ENCODE results near the gene ZDHHC8.

The ZDHHC8 gene

DNA sequence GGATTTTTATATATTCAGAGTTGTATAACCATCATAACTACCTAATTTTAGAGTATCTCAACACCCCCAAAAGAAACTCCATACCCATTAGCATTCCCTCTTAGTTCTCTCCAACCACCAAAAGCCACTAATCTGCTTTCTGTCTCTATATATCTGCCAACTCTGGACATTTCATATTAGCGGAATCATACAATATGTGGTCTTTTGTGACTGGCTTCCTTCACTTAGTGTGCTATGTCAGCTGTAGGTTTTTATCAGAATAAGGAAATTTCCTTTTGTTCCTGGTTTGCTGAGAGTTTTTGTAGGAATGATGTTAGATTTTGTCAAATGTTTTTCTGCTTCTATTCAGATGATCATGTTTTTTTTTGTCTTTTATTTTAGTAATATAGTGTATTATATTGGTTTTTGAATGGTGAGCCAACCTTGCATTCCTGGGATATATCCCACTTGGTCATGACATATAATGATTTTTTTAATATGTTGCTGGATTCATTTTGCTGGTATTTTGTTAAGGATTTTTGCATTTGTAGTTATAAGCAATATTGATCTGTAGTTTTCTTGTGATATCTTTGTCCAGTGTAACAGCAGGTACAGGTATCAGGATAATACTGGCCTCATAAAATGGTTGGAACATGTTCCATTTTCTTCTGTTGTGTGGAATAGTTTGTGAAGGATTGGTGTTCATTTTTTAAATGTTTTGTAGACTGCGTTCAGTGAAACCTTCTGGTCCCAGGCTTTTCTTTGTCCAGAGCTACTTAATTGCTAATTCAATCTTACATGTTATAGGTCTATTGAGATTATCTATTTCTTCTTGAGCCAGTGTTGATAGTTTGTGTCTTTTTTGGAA is 34.8 kb upstream of the ZDHHC8 start:
- TF ChIP-seq, protein P1, sequence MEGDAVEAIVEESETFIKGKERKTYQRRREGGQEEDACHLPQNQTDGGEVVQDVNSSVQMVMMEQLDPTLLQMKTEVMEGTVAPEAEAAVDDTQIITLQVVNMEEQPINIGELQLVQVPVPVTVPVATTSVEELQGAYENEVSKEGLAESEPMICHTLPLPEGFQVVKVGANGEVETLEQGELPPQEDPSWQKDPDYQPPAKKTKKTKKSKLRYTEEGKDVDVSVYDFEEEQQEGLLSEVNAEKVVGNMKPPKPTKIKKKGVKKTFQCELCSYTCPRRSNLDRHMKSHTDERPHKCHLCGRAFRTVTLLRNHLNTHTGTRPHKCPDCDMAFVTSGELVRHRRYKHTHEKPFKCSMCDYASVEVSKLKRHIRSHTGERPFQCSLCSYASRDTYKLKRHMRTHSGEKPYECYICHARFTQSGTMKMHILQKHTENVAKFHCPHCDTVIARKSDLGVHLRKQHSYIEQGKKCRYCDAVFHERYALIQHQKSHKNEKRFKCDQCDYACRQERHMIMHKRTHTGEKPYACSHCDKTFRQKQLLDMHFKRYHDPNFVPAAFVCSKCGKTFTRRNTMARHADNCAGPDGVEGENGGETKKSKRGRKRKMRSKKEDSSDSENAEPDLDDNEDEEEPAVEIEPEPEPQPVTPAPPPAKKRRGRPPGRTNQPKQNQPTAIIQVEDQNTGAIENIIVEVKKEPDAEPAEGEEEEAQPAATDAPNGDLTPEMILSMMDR (IDR thresholded peaks at IDR 0.05; ENCODE audit: borderline replicate concordance, control extremely low read depth, extremely low read depth, insufficient read depth, missing control alignments): no peak
- DNase-seq (ENCODE audit: low spot score): no peak
- in situ Hi-C loops (cut with MboI; ENCODE audit: low sequenced_read_pairs, unreplicated experiment): no loop called here

DNA sequence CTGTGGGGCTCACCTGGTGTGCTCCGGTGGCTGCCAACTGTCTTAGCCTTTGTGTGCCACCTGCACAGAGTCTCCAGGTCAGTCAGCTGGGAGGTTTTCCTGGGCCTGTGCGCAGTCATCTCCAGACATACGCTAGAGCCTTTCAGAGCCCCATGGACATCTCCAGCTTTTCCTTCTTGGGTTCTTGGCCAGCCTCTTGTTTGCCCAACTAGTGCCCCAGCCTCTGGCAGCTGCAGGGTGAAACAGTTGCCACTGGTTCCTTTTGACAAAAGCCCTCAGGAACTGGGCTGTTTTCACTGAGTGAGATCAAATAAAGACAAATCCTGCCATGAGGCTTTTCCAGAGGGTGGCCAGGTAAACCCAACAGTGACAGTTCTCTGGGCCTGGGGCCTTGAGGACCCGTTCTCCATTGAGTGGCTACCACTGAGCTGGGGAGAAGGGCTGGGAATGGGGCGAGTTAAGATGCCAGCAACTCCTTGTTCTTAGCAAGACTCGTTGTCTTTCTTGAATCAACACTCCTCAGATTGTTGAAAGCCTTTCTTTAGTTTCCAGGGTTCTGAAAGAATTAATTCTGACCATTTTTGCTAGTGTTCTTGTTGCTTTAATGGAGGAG is 32.4 kb upstream of the ZDHHC8 start:
- TF ChIP-seq, protein P1 (IDR thresholded peaks at IDR 0.05; ENCODE audit: borderline replicate concordance, control extremely low read depth, extremely low read depth, insufficient read depth, missing control alignments): no peak
- in situ Hi-C loops (cut with MboI; ENCODE audit: low sequenced_read_pairs, unreplicated experiment): no loop called here
- no peak for DNase-seq (ENCODE audit: low spot score)

- no peak for DNase-seq (ENCODE audit: low spot score)
- TF ChIP-seq, protein P1 (IDR thresholded peaks at IDR 0.05; ENCODE audit: borderline replicate concordance, control extremely low read depth, extremely low read depth, insufficient read depth, missing control alignments): no peak
- in situ Hi-C loops (cut with MboI; ENCODE audit: low sequenced_read_pairs, unreplicated experiment): no loop called here
Observed at GRCh38 chr22:20101638-20102037, 30.0 kb upstream of the ZDHHC8 start.

DNA sequence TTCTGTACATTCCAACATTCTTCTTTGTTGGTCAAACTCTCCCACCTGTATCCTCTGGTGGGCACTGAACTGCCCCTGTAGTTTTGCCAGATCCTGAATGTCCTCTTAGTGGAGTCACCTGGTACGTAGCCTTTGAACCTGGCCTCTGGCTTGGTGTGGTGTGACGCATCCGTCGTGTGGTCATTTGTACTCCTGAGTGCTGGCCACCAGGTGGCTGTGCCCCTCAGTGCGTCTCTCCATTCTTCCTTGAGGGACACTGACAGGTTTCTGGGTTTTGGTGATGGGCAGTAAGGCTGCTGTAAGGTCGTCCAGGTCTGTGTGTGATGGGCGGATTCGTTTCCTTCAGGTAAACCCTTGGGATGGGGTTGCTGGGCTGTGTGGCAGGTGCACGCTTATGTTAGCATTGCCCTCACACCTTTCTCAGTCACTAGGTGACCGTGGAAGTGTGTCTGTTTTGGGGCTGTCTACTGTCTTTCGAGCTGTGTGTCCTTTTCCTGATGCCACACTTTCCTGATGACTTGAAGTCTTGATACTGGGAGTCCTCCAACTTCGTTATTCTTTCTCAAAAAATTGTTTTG is 29.3 kb upstream of the ZDHHC8 start:
- TF ChIP-seq, protein P1 (IDR thresholded peaks at IDR 0.05; ENCODE audit: borderline replicate concordance, control extremely low read depth, extremely low read depth, insufficient read depth, missing control alignments): no peak
- in situ Hi-C loops (cut with MboI; ENCODE audit: low sequenced_read_pairs, unreplicated experiment): no loop called here
- no peak for DNase-seq (ENCODE audit: low spot score)

- in situ Hi-C loops (cut with MboI; ENCODE audit: low sequenced_read_pairs, unreplicated experiment): no loop called here
- TF ChIP-seq, protein P1 (IDR thresholded peaks at IDR 0.05; ENCODE audit: borderline replicate concordance, control extremely low read depth, extremely low read depth, insufficient read depth, missing control alignments): no peak
- no peak for DNase-seq (ENCODE audit: low spot score)
Observed at GRCh38 chr22:20105456-20106204, 26.0 kb upstream of the ZDHHC8 start.

DNA sequence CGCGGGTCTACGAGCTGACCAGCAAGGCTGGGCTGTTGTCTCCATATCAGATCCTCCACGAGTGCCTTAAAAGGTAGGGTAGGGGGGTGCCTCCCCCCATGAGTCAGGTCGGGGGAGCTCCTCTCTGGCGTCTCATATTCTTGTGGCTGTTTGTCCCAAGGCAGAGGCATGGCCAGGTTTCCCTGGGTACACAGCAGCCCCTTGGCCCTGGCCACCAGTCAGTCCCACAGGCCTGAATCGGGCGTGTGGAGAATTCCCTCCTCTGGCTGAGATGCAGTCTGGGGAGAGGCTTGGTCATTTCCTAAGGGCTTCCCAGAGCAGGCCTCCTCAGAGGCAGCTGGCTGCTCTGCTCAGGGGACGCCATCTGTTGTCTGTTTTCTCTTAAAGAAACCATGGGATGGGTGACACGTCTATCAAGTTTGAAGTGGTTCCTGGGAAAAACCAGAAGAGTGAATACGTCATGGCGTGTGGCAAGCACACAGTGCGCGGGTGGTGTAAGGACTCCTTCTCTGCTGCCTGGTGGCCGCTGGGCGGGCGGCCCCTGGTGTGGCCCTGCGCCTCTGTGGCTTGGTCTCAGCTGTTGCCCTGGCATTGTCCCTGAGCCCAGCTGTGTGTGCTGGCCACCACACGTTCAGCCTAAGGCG is 25.3 kb upstream of the ZDHHC8 start:
- TF ChIP-seq, protein P1 (IDR thresholded peaks at IDR 0.05; ENCODE audit: borderline replicate concordance, control extremely low read depth, extremely low read depth, insufficient read depth, missing control alignments): no peak
- in situ Hi-C loops (cut with MboI; ENCODE audit: low sequenced_read_pairs, unreplicated experiment): no loop called here
- no peak for DNase-seq (ENCODE audit: low spot score)

All from GM13976 (cell line).